HUDEP-2 (cell line): ENCODE results near the gene GRID1.

Experiments used
- DNase-seq, 76 experiments: peaks; one replicate each; lab custom pipeline; 2025; ENCODE audit not compliant: unreplicated experiment in 76 of 76; lab: John Stamatoyannopoulos, UW

The GRID1 gene

DNA sequence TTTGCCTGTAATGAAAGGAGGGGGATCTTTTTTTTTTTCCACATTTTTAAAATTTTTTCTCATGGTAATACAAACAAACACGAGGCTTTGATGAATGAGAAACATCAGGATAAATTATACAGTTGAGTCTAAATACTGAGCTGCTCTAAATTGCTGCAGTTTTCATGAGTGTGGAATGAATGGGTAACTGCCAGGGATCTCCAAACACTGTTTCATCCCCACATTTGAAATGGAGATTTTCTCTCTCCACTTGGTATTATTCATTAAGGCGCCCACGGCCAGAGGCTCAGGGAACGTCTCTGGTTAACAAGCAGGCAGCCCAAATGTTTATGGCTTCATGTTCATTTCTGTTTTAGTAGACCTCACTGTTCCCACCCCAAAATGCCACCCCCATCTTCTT is 717.1 kb downstream of the GRID1 start:
- no peak for DNase-seq

DNA sequence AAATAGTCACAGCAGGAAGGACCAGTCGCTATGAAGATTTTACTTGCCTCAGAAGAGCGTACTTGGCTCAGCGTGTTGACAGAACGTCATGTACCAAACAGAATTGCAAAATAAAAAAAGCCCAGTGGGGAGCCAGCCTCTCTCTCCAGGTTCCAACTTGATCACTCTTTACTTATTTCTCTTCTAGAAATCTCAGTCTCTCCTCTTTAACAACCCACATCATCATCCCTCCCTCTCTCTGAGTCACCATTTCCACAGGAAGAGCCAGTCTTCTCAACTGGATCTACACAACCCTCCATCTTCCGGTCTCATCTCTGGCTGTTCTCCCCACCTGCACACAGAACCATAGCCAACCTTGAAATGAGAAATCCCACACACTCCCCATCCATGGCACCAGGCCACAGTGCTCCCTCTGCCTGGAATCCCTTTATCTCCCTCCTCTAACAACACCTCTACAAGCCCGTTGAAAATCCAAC is 718.3 kb downstream of the GRID1 start:
- DNase-seq, result no peak

DNA sequence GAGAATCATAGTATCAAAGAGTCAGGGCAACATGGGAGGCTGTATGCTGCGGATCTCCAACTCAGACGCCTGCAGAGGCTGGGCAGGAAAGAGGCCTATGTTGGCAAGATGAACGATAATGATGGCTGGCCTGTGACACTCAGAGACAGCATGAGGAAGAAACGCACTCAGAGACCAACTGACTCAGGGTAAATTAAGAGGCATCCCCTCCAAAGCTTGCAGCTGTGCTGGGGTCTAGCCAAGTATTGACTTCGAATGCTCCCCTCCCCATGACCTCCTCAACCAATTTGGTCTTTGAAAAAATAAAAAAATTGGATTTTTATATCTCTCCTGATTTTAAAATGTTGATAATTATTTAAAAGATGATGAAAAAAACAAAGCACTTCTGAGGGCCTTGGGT is 718.9 kb downstream of the GRID1 start:
- no peak for DNase-seq

DNA sequence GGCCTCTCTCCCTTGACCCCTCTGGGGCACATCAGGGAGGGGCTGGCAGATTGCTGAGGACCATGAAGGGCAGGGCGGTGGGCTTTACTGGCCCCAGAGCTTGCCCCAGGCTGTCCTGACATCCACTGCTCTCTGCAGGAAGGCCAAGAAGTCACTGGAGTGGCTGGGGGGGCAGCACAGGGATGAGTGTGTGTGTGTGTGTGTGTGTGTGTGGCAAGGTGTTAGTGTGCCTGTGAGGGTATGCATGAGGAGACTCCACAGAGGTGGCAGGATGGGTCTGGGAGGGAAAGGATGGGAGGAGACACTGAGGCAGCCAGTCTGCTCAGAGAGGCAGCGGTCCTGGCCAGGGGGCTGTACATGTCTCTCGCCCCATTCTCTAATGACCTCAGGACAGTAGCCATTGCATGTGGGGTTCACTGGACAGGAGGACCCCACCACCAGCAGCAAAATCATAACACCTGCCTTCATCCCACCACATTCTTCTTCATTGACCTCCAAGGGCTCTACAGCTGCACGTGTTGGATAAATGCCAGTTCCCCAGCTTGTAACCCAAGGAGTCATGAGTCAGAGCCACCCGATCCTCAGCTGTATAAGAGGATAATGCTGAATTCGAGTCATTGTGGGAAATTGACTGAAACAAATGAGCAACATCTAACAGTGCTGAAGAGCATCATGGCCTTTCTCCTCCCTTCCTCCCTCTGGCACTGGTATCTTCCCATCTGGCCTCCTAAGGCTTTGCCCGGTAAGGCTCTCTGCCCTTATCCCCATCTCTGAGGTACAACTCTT is 720.5 kb downstream of the GRID1 start:
- no peak for DNase-seq

DNA sequence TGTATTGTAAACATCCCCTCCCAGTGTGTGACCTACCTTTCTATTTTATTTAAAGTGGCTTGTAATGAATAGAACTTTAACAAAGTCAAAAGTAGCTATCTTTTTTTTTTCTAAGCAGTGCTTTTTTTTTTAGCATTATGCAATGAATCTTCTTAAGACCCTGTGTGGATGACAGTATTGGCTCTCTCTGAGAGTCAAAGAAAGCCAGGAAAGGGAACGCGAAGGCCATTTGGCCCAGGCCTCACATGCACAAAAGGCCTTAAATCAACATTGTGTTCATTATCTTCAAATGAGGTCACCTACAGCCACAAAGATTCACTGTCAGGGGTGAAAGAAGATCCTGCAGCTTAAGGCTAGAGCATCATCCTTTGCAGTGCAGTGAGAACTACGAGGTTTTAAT is 721.5 kb downstream of the GRID1 start:
- no peak for DNase-seq

DNA sequence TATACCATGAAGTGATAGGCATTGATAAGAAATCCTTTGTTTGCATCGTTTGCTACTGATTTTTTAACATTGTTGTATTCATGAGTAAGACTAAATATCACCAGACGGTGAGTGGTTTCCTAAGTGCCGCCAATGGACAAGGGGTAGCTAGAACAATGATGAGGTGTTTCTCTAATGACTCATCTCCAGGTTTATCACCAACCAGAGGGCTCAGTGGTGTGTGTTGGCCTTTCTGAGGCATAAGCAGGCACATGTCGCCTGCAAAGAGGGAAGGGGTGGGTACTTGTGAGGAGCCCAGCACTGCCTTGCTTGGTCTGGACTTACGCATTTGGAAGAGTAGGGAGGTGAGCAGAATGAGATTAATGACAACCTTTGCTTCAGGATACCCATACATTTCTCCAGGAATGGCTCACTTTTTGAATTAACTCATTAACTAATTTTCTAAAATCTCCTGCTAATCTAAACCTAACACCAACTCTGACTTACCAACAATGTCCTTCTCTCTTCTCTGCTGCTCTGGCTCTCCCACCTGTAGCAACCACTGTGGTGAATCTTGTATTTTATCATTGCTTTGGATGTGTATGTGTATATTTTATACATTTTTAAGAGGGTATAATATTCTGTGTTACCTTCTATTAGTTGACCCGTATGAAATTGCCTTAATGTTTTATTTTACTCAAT is 722.6 kb downstream of the GRID1 start:
- no peak for DNase-seq

DNA sequence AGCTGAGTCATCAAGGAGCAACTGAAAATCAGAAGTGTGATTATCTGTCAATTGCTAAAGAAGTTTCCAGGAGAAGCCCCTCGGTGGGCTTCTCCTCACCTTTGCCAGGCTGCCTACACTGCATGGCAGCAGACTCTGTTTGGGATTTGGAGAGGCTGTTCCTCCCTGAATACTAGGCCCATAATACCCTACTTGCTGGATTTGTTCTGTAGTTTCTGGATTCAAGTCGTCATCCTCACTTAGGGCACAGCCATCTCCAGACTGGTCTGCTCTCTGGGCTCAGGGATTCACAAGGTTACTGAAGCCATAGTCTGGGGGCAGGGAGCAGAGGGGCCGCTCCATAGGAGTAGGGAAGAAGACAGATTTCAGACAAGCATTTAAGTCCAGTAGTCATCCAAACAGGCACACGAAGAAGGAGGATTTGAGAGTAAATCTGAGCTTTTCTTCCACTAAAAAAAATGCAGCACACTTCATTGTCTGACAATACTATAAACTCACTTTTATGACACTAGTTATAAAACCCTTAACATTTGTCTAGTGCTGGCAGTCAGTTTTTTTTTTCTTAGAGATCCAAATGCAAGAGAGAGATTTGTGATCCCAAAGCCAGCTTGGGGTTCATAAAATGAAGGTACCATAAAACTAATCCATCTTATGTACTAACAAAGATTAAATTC is 723.3 kb downstream of the GRID1 start:
- DNase-seq, result no peak

DNA sequence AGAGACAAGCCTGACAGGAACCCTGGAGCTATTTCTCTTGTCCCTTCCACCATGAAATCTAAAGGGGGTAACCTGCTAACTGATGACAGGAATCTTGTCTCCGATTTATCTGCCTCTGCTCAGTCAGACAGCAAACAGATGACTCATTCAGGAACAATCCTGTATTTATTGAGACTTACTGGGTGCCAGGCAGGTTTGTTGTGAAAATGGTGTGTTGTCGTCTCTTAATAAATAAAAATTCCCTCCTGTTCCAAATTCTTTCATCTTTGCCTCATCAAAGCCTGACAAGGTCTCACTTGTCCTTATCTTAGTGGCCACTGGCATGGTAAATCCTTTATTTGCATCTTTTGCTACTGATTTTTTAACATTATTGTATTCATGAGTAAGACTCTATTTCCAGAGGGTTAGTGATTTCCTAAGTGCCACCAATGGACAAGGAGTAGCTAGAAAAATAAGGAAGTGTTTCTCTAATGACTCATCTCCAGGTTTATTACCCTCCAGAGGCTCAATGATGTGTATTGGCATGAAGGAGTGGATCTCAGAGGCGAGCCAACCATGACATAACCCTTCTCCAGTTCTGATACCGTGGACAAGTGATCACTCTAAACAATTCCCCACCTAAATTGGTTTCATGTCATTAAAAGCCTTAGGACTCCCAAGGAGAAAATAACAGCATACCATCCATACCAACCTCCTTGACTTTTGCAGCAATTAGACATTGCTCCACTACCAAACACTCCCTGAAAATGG is 724.0 kb downstream of the GRID1 start:
- DNase-seq, result no peak

DNA sequence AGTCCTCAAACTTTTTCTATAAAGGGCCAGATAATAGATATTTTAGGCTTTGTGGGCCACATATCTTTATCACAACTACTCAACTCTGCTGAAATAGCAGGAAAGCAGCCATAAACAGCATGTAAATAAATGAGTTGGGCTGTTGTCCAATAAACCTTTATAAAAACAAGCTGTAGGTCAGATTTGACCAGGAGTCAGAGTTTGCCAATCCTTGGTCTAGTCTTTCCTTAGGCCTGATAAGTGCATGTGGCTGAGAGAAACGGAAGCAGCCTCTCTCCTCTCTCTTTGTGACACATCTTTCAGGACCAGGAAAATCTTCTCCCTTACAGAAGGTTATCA is 724.5 kb downstream of the GRID1 start:
- no peak for DNase-seq

DNA sequence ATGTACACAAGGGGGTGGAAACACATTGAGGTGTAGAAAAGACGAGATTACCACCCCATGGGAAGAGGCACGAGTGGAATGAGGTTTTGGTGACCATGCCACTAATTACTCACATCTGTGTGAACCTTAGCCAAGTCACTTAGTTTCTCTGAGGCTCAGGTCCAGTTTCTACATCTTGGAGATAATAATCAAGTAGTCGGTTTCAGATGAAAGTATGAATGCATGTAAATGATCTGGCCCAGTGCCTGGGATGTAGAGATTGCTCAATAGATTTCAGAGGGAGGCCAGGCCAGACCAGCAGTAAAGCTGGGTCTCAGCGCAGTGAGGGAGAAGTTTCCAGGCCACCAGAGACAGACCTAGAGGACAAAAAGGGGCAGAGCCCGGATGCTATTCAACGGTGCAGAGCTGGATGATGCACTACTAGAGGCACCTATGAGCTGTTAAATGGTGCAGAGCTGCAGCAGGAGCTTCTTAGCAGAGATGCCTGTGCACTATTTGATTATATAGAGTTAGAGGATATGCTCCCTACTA is 725.1 kb downstream of the GRID1 start:
- DNase-seq, result no peak

DNA sequence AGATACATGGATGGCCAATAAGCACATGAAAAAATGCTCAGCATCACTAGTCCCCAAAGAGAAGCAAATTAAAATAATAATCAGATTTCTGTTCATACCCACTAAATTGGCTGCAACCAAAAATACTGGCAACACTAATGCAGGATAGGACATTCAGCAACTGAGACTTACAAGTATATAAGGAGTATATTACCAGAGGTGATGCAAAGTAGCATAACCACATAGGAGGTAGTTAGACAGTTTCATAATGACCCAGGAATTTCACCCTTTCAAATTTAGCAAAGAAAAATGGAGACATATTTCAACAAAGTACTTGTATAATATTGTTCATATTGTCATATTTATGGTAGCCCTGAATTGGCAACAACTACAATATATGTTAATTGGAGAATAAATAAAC is 727.8 kb downstream of the GRID1 start:
- no peak for DNase-seq

DNA sequence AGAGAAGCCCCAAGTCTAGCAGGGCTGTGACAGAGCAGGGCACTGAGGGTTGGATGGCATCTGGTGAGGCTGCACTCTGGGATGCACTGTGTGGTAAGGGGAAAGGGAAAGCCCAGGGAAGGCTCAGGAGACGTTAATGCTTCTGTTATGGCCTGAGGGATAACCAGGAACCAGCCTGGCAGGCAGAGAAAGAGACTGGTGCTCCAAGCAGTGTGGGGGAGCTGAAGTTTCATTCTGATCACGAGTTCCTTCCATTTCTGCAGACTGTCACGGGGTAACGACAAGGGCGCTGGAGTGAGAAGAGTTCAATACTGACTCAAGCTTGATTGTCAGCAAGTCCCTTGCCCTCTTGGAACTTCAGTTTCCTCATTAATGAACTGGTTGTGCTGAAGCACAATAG is 730.9 kb downstream of the GRID1 start:
- no peak for DNase-seq

DNA sequence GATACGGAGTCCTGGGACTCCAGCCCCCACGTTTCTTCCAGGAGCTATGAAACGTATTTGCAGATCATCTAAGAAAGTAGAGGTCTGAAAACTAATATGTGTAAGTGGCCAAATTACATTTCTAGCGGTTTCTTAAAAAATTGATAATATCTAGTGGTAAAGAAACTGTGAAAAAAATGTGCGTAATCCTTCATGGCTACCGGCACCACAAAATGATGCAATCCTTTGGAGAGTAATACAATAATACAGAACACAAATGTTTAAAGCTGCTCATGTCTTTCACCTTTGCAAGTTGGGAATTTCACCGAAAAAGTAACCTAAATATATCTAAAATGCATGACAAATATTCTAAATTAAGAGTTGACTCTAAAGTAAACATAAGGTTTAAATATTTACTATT is 742.1 kb downstream of the GRID1 start:
- no peak for DNase-seq

DNA sequence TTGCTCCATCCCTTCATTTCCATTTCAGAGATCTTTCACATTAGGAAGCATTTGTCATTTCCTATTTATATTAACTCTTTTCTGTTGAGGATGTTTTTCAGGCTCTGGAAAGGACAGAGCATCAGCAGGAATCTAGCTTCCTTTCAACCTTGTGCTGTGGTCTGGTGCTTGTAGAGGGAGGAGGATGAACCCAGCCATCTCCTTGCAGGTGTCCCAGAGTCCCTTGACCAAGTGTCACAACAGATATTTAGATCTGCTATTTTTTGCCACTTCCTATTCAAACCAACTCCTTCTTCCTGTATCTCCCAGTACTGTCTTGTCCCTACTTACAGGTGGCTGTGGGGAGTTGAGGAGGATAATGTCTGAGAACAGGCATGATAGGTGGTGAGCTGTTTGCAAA is 742.8 kb downstream of the GRID1 start:
- DNase-seq, result no peak

DNA sequence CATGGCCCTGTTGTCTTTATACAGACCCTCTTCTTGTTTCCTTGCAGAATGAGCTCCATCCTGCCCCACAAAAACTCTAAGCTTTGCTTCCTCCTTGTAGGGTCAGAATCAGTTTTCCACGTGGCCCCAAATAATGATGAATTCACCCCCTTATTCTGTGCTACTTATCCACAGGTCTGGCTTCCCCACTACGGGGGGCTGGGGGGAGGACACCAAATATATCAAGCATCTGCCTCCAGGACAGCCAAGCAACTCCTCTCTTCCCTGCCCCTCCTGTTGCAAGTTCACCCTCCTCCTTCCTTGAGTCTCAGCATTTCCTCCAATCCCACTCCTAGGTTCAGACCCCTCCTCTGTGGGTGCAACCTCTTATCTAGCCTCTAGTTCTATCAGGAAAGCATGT is 743.3 kb downstream of the GRID1 start:
- no peak for DNase-seq

DNA sequence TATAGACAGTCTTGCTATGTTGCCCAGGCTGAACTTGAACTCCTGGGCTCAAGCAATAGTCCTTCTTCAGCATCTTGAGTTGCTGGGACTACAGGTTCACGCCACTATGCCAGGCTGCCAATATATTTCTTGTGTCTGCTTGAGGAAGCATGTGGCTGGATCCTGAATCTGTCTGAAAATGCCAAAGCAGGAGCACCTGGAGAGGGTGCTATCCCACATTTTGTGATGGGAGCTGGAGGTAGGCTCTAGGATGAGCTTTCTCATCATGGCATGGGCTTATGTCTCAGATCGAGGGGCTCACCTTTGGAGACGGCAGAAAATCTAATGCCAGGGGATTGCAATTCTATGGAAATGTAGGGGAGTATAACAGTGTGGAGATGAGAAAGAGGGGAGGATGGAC is 744.2 kb downstream of the GRID1 start:
- DNase-seq, result no peak

DNA sequence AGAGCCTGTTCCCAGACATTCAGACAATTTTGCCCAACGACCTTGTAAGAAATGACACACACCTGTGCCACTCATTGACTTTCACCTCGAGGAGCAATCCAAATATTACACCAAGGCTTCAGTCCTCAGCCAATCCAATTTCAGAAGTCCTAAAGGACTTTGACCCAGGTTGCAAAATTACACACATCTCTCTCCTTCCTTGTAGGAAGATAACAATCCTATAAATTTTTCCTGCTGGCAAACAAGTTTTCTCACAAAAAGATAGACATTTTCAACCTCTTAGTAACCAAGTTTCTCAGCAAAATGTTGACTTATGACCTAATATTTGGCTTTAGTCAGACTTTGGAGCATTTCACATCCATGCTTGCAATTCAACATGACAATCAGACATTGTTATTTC is 745.0 kb downstream of the GRID1 start:
- DNase-seq, result no peak

DNA sequence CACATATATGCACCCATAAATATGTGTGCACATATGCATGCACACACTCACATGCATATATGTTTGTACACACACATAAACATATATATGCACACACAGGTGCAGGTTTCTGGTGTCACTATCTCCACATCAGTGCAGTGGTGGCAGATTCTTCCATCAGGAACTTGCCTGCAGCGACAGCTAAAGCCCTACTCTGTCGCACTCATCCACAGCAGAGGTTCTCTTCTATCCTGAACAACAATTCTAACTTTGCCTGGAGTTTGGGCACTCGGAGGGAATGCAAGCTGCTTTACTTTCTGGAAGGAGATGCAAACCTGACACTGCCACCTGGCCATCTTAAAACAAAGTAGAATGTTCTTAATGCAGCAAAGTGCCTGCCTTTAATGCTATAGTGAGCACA is 745.8 kb downstream of the GRID1 start:
- DNase-seq, result no peak

DNA sequence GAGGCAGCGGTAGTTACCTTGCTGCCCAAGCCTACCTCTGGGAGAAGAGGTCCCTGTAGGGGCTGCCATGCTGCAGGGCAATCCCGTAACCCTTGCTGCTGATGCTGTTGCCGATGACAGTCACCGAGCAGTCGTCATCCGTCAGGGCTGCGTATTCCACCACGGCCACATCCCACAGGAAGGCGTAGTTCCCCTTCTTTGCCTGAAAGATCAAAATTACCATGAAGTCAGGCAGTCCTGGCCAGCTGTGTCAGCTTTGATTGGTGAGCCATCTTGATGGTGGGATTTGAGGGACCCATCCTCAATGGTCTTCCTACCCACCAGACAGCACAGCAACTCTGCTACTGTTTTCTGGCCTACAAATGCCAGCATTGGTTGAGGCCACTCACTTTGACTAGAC is 746.8 kb downstream of the GRID1 start:
- no peak for DNase-seq

DNA sequence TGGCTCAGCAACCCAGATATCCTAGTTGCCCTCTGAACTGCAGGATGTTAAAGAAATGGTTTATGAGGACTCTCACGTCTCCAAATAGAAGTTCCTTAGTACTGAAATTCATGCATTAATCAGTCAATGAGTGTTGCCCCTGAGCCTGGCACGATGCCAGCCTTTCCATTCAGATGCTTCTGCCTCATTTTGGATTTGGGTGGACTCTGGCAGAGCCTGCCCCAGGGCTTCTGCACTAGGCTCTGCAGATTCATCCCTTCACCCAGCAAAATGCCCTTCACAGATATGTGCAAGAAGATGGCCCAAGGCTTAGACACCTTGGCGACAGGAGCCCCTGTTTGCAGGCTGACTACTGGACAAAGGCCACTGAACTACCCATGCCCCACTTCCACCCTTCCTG is 747.8 kb downstream of the GRID1 start:
- no peak for DNase-seq
